Caki2 (cell line): ENCODE data around the gene CCDC141. TPM values are rescaled to one million over a fixed set of nuclear protein-coding genes. Genes with fewer than 3 reads are reported as not detected.
"Not testable (repeated sequence)": the region's sequence is repeated elsewhere in the genome, so short reads cannot be mapped to it uniquely, and the experiment has no call there.

Source experiments
- DNase-seq: peaks from one replicate; pipeline ENCODE4 v3.0.0-alpha.2; 2015; ENCODE audit warnings: low read depth
- in situ Hi-C: cut with HindIII; loops from 2 replicates; pipeline ENCODE4 v1.10.0; 2016; ENCODE audit warnings: low sequenced_read_pairs, low pct_unique_long_range_greater_than_20kb, mixed read lengths
- total RNA-seq: library from RNA; depleted of rRNA; stranded (reverse); fragments of >200 nt; shearing (Covaris generic); gene quantifications from 2 replicates; pipeline ENCODE4 v1.2.3, GENCODE V29; 2014; ENCODE audit warnings: low replicate concordance; rRNA removed

The CCDC141 gene, protein sequence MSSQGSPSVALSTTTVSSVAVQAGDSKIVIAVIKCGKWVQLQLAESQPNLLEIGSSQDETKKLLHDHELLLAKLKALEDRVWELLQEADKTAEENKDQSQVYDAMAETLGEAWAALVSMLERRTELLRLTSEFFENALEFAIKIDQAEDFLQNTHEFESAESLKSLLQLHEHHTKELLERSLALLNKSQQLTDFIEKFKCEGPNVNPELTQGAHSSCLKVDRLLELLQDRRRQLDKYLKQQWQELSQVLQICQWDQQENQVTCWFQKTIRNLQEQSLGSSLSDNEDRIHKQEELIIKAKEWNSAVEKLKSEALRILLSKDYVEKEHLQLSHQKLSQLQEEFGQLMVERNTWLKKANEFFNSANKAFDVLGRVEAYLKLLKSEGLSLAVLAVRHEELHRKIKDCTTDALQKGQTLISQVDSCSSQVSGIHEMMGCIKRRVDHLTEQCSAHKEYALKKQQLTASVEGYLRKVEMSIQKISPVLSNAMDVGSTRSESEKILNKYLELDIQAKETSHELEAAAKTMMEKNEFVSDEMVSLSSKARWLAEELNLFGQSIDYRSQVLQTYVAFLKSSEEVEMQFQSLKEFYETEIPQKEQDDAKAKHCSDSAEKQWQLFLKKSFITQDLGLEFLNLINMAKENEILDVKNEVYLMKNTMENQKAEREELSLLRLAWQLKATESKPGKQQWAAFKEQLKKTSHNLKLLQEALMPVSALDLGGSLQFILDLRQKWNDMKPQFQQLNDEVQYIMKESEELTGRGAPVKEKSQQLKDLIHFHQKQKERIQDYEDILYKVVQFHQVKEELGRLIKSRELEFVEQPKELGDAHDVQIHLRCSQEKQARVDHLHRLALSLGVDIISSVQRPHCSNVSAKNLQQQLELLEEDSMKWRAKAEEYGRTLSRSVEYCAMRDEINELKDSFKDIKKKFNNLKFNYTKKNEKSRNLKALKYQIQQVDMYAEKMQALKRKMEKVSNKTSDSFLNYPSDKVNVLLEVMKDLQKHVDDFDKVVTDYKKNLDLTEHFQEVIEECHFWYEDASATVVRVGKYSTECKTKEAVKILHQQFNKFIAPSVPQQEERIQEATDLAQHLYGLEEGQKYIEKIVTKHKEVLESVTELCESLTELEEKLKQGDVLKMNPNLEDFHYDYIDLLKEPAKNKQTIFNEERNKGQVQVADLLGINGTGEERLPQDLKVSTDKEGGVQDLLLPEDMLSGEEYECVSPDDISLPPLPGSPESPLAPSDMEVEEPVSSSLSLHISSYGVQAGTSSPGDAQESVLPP (N-terminal part only)
- 0.12 TPM in 1 of 2 replicates, not detected in the other for total RNA-seq

DNA sequence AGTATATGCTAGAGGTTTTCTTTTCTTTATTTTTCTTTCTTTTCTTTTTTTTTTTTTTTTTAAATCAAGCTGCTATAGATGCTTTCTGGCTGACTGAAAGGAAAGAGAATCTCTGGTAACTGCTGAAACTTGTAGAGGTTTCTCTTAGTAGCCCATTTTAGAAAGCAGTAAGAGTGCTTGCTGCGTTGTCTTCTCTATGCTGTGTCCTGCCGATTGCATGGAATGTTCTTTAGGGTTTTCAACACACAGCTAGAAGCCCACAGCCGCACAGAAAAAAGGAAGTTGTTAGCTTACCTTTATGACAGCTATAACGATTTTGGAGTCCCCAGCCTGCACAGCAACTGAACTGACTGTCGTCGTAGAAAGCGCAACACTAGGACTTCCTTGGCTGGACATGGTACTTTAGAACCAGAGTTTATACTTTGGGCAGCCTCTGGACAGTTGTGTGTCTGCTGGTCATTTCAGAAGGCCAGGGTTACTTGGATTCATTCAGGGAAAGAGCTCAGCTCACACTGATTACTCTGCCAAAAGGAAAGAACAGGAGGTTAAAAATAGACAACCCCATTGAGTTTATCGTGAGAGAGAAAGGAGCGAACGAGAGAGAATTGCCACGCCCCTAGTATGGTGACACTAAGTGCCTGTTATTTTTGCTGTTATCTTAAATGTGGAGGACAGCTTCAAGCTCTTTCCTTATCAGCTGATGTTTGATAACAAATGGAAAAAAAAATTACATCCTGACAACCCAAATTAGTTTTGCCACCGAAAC, at the start of gene CCDC141:
Gene CCDC141 (minus strand): TSS at position 592 of the 766 bp plus-strand sequence. CDS start 196 bp downstream, at position 396.
- no peak for DNase-seq
- in situ Hi-C loops: no loop called here

DNA sequence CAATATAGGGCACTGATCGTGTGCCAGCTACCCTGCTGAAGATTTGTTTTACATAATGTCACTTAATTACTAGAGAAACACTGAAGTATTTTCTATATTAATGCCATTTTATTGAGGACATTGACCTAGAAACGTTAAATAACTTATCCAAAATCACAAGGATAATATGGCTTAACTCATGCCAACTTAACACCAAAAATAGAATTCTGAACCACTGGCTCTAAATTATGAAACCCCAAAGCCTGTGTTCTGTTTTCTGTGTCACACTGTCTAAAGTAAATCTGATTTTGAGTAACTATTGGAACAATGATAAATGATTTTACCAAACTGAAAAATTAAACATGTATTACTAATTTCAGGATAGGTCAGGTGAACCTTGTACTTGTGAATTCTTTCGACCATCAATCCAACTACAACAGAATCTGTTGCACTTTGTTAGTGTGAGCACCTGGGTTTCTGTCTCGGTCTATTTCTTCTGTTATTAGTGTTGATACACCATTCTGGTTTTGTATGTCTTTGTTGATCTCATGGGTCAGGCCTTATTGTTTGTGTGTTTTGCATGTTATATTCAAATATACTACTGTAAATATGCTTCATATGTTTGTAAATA, 48.2 kb upstream of the CCDC141 start:
- in situ Hi-C loops: no loop called here

DNA sequence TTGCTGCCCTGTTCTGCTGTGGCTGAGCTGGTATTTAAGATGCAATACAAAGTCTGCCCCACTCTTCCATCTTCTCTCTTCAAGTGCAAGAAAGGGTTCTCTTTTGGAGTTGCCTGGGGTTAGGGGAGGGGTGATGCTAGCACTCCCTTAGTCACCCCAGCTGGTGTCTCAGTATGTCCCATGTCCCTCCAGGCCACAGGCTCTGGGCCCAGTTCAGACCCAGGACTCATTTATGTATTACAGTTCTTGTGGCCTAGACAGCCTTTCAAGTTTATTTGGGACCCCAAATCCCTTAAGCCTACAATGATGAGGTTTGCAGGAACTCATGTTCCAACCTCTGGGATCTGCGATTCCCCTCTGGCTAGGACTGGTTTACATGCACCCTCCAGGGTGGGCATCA, 47.2 kb upstream of the CCDC141 start:
- DNase-seq: no peak
- in situ Hi-C loops: no loop called here

More for the DNA sequence above, 48.2 kb upstream of the CCDC141 start:
- no peak for DNase-seq

DNA sequence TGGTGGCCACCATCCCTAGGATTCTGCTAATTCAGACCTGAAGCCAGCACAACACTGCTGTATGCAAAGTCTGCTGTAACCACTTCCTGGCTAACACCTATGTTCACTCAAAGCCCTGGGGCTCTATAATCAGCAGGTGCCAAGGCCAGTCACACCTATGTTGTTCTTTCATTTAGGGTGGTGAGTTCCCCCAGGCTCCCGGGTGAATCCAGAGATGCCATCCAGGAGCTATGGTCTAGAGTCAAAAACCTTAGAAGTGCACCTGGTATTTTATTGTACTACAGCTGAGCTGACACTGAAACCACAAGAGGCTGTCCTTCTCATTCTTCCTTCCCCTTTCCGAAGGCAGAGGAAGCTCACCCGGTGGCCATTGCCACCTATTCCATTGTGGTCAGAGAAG, 46.2 kb upstream of the CCDC141 start:
- in situ Hi-C loops: no loop called here
- no peak for DNase-seq

DNA sequence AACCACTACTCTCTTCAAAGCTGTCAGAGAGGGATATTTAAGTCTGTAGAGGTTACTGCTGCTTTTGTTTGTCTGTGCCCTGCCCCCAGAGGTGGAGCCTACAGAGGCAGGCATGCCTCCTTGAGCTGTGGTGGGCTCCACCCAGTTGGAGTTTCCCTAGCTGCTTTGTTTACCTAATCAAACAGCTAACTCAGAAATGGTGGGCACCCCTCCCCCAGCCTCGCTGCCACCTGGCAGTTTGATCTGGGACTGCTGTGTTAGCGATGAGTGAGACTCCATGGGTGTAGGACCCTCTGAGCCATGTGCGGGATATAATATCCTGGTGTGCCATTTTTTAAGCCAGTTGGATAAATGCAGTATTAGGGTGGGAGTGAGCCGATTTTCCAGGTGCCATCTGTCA, 43.0 kb upstream of the CCDC141 start:
- DNase-seq: peak; percentile 47

DNA sequence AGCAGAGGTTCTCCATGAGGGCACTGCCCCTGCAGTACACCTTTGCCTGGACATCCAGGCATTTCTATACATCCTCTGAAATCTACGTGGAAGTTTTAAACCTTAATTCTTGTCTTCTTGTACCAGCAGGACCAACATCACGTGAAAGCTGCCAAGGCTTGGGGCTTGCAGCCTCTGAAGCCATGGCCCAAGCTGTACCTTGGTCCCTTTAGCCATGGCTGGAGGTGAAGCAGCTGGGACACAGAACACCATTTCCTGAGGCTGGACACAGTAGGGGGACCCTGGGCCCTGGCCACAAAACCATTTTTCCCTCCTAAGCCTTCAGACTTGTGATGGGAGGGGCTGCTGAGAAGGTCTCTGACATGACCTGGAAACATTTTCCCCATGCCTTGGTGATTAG, 32.8 kb upstream of the CCDC141 start:
- in situ Hi-C loops: no loop called here
- no peak for DNase-seq

More for the DNA sequence above, 43.0 kb upstream of the CCDC141 start:
- in situ Hi-C loops: not testable (repeated sequence)

DNA sequence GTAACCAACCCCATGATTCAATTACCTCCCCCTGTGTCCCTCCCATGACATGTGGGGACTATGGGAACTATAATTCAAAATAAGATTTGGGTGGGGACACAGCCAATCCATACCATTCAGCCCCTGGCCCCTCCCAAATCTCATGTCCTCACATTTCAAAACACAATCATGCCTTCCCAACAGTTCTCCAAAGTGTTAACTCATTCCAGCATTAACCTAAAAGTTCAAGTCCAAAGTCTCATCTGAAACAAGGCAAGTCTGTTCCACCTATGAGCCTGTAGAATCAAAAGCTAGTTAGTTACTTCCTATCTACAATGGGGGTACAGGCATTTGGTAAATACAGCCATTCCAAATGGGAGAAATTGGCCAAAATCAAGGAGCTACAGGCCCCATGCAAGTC, 32.0 kb upstream of the CCDC141 start:
- no peak for DNase-seq
- in situ Hi-C loops: no loop called here

DNA sequence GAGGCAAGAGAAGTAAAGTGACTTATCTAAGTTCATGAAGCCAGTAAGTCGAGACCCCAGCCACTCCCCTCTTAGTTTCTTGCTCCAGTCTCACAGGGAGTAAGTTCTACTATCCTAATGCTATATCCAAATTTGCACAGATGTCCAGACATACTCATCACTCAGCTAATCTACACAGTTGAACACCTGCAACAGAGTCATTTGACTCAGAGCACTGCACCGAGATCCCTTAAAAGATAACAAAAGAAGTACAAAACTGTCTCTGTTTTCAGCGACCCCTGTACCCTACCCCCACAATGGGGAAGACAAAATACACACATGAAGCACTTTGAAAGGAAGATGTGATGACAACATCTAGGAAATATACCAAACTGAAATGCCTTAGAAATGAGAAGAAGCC, 22.6 kb upstream of the CCDC141 start:
- DNase-seq: no peak
- in situ Hi-C loops: no loop called here

DNA sequence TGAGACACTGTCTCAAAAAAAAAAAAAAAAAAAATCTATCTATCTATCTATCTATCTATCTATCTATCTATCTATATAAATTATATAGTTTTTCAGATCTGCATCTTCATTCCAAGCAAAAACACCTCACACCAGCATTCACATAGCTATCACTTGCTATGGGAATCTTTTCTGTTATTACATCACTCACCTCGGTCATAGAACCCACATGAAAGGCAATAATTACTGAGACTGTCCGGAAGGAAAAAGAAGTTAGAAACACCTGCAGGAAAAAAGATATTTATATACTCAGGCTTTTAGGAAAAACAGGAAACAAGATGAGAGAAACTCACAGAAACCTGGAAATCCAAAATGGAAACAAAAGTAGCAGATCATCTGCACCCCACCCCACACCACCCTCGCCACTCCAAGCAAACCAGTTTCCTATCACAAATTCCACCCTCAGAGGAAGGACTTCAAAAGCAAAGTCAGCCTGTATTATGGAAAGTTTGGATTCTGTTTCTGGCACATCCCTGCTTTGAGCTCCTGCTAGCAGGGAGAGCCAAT, 21.9 kb upstream of the CCDC141 start:
- no peak for DNase-seq
- in situ Hi-C loops: no loop called here

DNA sequence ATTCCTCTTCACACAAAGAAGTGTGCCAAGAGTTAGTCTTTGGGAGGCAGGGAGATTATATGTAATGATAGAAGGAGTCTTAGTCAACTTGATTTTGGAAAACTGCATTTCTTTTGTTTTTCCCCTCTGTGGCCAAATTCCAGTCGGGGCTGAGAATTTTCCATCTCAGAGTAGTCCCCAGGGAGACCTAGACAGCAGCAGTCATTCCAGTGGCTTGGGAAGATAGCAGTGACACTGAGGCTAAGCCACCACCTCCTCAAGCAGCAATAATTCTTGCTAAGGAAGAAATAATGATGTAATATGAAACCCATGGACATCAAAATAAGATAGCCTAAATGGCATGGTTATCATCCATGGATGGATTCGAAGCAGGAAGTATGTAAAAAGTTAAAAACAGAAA, 21.0 kb upstream of the CCDC141 start:
- DNase-seq: no peak
- in situ Hi-C loops: no loop called here

DNA sequence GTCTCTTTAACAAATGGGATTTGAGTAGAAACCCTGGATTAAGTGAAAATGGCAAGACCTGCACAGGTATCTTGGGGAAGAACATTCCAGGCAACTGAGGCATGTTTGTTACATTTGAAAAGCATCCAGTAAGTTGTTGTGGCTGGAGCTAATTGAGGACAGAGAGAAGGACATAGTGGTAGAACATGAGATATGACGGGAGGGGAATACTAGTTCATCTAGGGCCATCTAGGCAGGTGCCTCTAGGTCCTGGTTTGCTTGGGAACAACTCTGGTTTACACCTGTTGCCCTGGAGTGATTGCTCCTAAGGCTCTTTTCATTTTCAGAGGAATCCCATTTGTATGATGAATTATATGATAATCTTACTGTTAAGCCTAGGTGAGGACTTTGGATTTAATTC, 19.7 kb upstream of the CCDC141 start:
- DNase-seq: no peak
- in situ Hi-C loops: no loop called here

DNA sequence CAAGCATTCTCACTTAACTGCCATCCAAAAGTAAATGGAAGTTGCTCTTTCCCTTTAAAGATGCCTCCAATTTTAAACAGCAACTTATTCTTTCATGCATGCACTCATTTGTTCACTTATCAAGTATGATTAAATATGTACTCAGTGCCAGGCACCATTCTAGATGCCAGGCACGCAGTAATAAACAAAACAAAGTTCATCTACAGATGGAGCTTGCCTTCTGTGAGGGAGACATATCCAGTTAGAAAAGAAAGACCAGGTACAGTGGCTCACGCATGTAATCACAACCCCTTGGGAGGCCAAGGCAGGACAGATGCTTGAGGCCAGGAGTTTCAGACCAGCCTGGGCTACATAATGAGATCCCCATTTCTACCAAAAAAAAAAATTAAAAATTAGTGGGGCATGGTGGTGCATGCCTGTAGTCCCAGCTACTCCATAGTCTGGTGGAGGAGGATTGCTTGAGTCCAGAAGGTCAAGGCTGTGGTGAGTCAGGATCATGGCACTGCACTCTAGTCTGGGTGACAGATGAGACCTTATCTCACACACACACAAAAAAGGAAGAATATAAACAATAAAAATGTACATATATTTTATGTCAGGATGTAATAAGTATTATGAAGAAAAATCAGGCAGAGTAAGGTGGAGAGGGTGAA, 19.2 kb upstream of the CCDC141 start:
- no peak for DNase-seq
- in situ Hi-C loops: no loop called here

DNA sequence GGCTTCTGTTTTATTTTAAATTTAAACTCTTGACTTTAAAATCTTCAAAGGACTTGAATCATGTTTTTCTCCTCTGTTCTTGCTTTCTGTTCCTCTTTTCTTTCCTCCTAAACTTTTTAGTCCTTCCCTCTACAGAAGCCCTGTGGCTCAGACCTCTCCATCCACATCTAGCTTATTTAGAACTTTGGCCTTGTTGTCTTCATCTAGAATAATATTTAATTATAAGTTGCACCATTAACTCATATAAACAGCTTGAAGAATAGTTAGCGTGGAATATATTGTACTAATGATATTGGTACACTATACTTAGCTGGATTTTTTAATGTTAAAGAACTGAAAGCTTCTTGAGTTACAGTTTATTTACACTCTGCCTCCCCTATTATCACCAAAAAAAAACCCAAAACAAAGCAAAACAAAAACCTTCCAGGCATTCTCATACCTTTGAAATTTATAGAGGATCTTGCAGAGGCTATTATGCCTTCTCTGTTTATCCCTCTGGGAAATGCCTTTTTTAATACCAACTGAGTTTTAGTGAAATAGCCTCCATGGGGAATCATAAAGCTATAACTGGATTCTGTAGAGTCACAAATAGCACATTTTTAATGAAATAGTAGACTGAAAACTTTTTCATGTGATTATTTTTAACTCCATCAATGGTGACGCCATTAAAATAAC, 9.2 kb upstream of the CCDC141 start:
- in situ Hi-C loops: no loop called here
- no peak for DNase-seq

DNA sequence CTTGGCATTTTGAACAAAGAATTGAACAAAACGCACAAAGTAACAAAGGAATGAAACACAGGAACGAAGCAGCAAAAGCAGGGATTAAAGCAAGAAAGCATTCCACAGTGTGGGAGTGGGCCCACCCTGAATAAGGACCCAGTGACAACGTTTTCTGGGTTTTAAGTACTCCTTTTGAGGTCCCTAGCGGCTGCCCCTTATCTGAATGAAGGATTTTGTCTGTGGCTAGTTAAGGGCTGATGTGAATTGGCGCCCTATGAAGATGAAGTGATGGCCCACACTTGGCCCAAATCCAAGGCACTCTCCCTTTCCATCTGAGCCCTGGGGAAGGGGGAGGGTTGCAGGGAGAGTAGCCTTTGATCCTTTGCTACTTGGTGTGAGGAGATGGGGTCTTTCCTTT, 7.8 kb upstream of the CCDC141 start:
- in situ Hi-C loops: no loop called here
- DNase-seq: no peak

DNA sequence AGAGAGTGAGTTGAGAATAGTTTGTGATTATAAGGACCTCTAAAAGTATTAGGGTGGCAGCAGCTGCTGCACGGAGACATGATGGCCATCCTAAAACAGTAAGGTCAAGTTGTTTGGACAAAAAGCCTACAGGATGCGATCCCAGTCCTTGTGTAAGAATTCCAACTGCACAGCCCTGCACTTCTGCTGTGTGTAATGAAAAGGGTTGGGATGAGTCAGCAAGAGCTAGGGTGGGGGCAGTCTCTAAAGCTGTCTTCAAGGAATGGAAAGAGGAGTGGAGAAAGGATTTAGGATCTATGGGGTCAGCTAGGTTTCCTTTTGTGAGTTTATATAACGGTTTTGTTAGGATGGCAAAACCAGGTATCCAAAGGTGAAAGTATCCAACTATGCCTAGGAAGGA, 3.6 kb upstream of the CCDC141 start:
- DNase-seq, in situ Hi-C loops: not testable (repeated sequence)

DNA sequence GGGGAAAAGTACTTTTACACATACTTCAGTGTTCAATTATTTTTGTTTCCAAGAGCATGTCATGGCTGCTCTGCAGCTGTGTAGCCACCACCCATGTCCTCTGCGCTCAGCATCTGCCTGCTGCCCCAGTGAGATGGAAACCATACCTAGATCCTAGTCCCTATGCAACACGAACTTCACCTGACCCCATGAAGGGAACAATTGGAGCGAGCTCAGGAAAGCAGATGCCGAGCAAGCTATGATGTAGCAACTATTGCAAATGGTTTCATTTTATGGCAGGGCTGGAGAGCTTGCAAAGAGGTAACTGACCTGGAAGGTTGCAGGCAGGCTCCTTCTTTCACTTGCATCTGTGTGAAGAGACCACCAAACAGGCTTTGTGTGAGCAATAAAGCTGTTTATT, 1.3 kb upstream of the CCDC141 start:
- in situ Hi-C loops: no loop called here
- DNase-seq: no peak
